ENCODE measurements around the gene FAM9C.
A peak's percentile ranks its signal among the peaks of the same experiment; 100 is the strongest.

The FAM9C gene

DNA sequence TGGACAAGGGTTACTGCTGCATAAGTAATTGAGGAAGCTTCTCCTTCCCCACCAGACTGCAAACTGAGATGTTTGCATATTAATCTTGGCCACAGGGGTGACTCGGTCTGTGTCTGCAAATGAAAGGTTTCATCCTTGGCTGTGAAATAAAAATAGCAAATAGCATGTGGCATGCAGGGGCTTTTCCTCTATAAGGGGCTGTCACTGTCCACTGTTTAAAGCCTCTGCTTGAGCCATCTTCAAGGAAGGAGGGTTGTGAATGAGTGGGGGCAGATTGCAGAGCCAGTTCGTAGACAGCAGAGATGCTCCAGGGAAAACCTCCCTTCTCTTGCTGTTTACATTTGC, 36.3 kb downstream of the FAM9C start:
- TF ChIP-seq CTCF (IDR thresholded peaks at IDR 0.05; ENCODE audit: borderline replicate concordance, control extremely low read depth, extremely low read depth, insufficient read depth, missing control alignments) = no peak
- in situ Hi-C loops (cut with MboI; ENCODE audit: low sequenced_read_pairs, unreplicated experiment) = no loop called here
- DNase-seq (ENCODE audit: low spot score) = no peak

- DNase-seq (ENCODE audit: low spot score) = no peak
- TF ChIP-seq CTCF (IDR thresholded peaks at IDR 0.05; ENCODE audit: borderline replicate concordance, control extremely low read depth, extremely low read depth, insufficient read depth, missing control alignments) = no peak
Observed at GRCh38 chrX:13007519-13008188, 36.8 kb downstream of the FAM9C start.

DNA sequence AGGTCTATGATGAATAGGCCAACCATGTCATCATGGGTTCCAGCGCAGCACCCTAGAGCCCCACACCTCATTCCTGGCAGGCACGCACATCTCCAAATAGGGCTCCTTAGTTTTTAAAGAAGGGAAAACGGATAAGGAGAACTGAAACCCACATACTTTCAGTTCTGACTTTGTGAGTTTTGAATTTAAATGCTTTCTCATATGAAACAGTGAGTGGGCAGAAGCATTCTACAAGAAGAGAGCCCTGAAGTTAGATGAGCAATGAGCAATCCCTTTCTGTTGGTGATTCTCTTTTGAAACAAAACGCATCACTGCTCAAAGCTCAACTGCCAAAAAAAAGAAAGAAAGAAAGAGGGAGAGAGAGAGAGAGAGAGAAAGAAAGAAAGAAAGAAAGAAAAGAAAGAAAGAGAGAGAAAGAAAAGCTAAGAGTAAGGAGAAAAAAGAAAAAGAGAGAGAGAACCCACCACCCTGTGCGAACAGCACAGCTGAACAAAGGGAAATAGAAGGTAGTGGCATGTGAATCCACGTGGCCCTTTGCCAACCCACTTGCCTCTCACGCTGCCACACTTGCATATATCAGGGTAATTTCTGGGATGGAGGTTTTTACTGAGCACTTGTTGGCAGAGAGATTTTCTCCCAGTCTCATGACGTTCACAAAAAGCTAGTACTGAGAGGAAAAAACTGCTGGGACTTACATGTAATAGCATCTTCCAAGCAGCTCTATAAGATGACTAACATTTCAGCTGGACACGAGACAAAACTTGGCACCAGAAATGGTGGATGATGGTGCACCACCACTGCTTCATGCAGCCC, 38.6 kb downstream of the FAM9C start:
- TF ChIP-seq CTCF (IDR thresholded peaks at IDR 0.05; ENCODE audit: borderline replicate concordance, control extremely low read depth, extremely low read depth, insufficient read depth, missing control alignments) = no peak
- peak; percentile 50 for DNase-seq (ENCODE audit: low spot score)
- in situ Hi-C loops (cut with MboI; ENCODE audit: low sequenced_read_pairs, unreplicated experiment) = no loop called here

More at GRCh38 chrX:13007519-13008188, 36.8 kb downstream of the FAM9C start:
- in situ Hi-C loops (cut with MboI; ENCODE audit: low sequenced_read_pairs, unreplicated experiment) = no loop called here

- no peak for DNase-seq (ENCODE audit: low spot score)
- in situ Hi-C loops (cut with MboI; ENCODE audit: low sequenced_read_pairs, unreplicated experiment) = loop anchor here (5.0 kb wide), 1 partner anchor 85 kb away; no protein-coding TSS in a partner anchor
- TF ChIP-seq CTCF (IDR thresholded peaks at IDR 0.05; ENCODE audit: borderline replicate concordance, control extremely low read depth, extremely low read depth, insufficient read depth, missing control alignments) = no peak
Observed at GRCh38 chrX:13001961-13002671, 42.3 kb downstream of the FAM9C start.

- in situ Hi-C loops (cut with MboI; ENCODE audit: low sequenced_read_pairs, unreplicated experiment) = loop anchor here (5.0 kb wide), 1 partner anchor 86 kb away; no protein-coding TSS in a partner anchor
- TF ChIP-seq CTCF (IDR thresholded peaks at IDR 0.05; ENCODE audit: borderline replicate concordance, control extremely low read depth, extremely low read depth, insufficient read depth, missing control alignments) = no peak
- DNase-seq (ENCODE audit: low spot score) = no peak
Observed at GRCh38 chrX:13001097-13001496, 43.3 kb downstream of the FAM9C start.

DNA sequence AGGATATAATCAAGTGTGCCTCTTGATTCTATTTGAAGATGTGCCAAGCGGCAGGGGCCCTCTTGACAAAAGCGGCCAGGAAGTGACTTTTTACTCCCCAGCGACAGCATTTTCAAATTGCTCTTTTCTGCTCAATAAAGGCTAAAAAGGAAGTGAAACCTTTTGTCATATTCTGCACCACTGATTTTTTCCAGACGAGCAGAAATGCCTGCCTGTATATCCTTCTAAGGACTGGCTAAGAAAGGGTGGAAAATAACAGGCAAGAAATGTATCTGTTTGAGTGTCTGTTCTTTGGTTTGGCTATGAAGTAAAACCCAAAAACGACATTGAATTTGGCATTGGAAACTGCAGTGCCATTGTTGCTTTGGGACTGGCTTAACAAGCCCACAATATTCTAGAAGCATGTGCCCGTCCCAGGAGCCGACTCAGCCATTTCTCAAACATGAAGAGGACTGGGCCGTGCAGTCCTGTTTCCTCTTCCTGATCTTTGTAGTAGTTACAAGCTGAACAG, 44.1 kb downstream of the FAM9C start:
- in situ Hi-C loops (cut with MboI; ENCODE audit: low sequenced_read_pairs, unreplicated experiment) = loop anchor here (5.0 kb wide), 1 partner anchor 87 kb away; no protein-coding TSS in a partner anchor
- TF ChIP-seq CTCF (IDR thresholded peaks at IDR 0.05; ENCODE audit: borderline replicate concordance, control extremely low read depth, extremely low read depth, insufficient read depth, missing control alignments) = no peak
- no peak for DNase-seq (ENCODE audit: low spot score)

Data from GM13976 (cell line).